Measurements from ENCODE around the gene TRPC4AP.

- TF ChIP-seq CTCF (IDR thresholded peaks at IDR 0.05): no peak
- TF ChIP-seq POLR2A (IDR thresholded peaks at IDR 0.05): no peak
Observed at GRCh38 chr20:34995192-34995591, 97.4 kb downstream of the TRPC4AP start.
